Measurements from ENCODE around the gene ESYT3.
A peak's percentile ranks its signal among the peaks of the same experiment; 100 is the strongest.
"Not testable (repeated sequence)": the region's sequence is repeated elsewhere in the genome, so short reads cannot be mapped to it uniquely, and the experiment has no call there.

The ESYT3 gene

GRCh38 chr3:138408751-138409570 is 25.5 kb upstream of the ESYT3 start:
- no peak for DNase-seq

- DNase-seq = no peak
Measured at GRCh38 chr3:138412821-138413551, 21.4 kb upstream of the ESYT3 start.

- not testable (repeated sequence) for DNase-seq
Measured at GRCh38 chr3:138416236-138416635, 18.2 kb upstream of the ESYT3 start.

- peak; percentile 63 for DNase-seq
Measured at GRCh38 chr3:138417559-138417982, 16.8 kb upstream of the ESYT3 start.

GRCh38 chr3:138418601-138419206 is 15.7 kb upstream of the ESYT3 start:
- DNase-seq = no peak

GRCh38 chr3:138423316-138423715 is 11.1 kb upstream of the ESYT3 start:
- no peak for DNase-seq

GRCh38 chr3:138424323-138424722 is 10.1 kb upstream of the ESYT3 start:
- no peak for DNase-seq

GRCh38 chr3:138426211-138426610 is 8.2 kb upstream of the ESYT3 start:
- DNase-seq = no peak

GRCh38 chr3:138426754-138427153 is 7.7 kb upstream of the ESYT3 start:
- not testable (repeated sequence) for DNase-seq

- DNase-seq = no peak
Measured at GRCh38 chr3:138429665-138430064, 4.8 kb upstream of the ESYT3 start.

- no peak for DNase-seq
Measured at GRCh38 chr3:138432576-138433240, 1.7 kb upstream of the ESYT3 start.

GRCh38 chr3:138433892-138434275 is 532 bp upstream of the ESYT3 start:
- DNase-seq = no peak

GRCh38 chr3:138434875-138435772 is 708 bp downstream of the ESYT3 start:
- no peak for DNase-seq

- no peak for DNase-seq
Measured at GRCh38 chr3:138435840-138436239, 1.4 kb downstream of the ESYT3 start.

- DNase-seq = no peak
Measured at GRCh38 chr3:138437281-138437680, 2.9 kb downstream of the ESYT3 start.

- no peak for DNase-seq
Measured at GRCh38 chr3:138438896-138439295, 4.5 kb downstream of the ESYT3 start.

GRCh38 chr3:138439646-138440045 is 5.2 kb downstream of the ESYT3 start:
- no peak for DNase-seq

GRCh38 chr3:138440121-138440521 is 5.7 kb downstream of the ESYT3 start:
- DNase-seq = no peak

GRCh38 chr3:138440596-138440995 is 6.2 kb downstream of the ESYT3 start:
- DNase-seq = no peak

- DNase-seq = no peak
Measured at GRCh38 chr3:138441256-138441655, 6.8 kb downstream of the ESYT3 start.

GRCh38 chr3:138441742-138442141 is 7.3 kb downstream of the ESYT3 start:
- DNase-seq = no peak

GRCh38 chr3:138442433-138442832 is 8.0 kb downstream of the ESYT3 start:
- DNase-seq = no peak
